H1 (cell line): ENCODE measurements around the gene NUSAP1. TPM values are rescaled to one million over a fixed set of nuclear protein-coding genes. Genes with fewer than 3 reads are reported as not detected.

Experiments
- BACH1 ChIP-seq: IDR thresholded peaks from 2 replicates; pipeline ENCODE4 v1.6.1; 2012; ENCODE audit warnings: low read length, improper control_type of control experiment
- BCL11A ChIP-seq, 2 experiments: IDR thresholded peaks; one replicate each; pipeline ENCODE4 v1.6.1; 2011; ENCODE audit warnings: low read depth in 2 of 2, low read length in 2 of 2, mild to moderate bottlenecking in 2 of 2
- CEBPB ChIP-seq: IDR thresholded peaks from 2 replicates; pipeline ENCODE4 v1.6.1; 2012; ENCODE audit warnings: low read depth, low read length
- CHD7 ChIP-seq: fragments of 300-600 bp; sonication (generic); IDR thresholded peaks from 2 replicates; pipeline ENCODE4 v1.7.1; 2012; ENCODE audit warnings: low read length, moderate library complexity, mild to moderate bottlenecking, inconsistent platforms; ENCODE audit not compliant: insufficient replicate concordance
- CTCF ChIP-seq, 3 experiments: IDR thresholded peaks; 1 replicate in 2 of 3; 2 replicates in 1 of 3; pipeline versions ENCODE4 v1.5.1 to v1.6.1; 2011; ENCODE audit warnings: low read length in 3 of 3, mild to moderate bottlenecking in 3 of 3, inconsistent platforms in 2 of 3, low read depth in 1 of 3, moderate library complexity in 1 of 3; ENCODE audit not compliant: insufficient read depth in 1 of 3; ENCODE audit errors: control extremely low read depth in 1 of 3
- RAD21 ChIP-seq, 2 experiments: IDR thresholded peaks in 1 of 2; conservative IDR thresholded peaks in 1 of 2; 2 replicates each; pipeline ENCODE4 v1.6.1; 2011; ENCODE audit warnings: low read depth in 2 of 2, low read length in 2 of 2, improper control_type of control experiment in 1 of 2, inconsistent platforms in 1 of 2, mild to moderate bottlenecking in 1 of 2, moderate library complexity in 1 of 2
- TAF1 ChIP-seq: IDR thresholded peaks from 2 replicates; pipeline ENCODE4 v1.6.1; 2011; ENCODE audit warnings: mild to moderate bottlenecking, low read depth, low read length
- polyA plus RNA-seq, 7 experiments: library from polyadenylated mRNA; depleted of rRNA in 3 of 7; stranded (reverse) in 5 of 7; unstranded in 2 of 7; fragments of >200 nt in 5 of 7; fragments of 200-250 nt in 2 of 7; gene quantifications; 1 replicate in 5 of 7; 2 replicates in 1 of 7; 4 replicates in 1 of 7; pipeline versions ENCODE4 v1.2.1 to v1.2.3, GENCODE V29; 2011 to 2013; ENCODE audit warnings: missing spikeins in 2 of 7, mixed read lengths in 2 of 7
- total RNA-seq: library from RNA; stranded (reverse); fragmentation: NEBNext Ultra II Directional; extraction: Animal tissue kit (Norgen Biotek cat#: 25700); gene quantifications from 2 replicates; pipeline ENCODE4 v1.2.1, GENCODE V29; 2021

NUSAP1 gene
- total and polyA plus RNA-seq, 2 of the 8 experiments (the other 6 are each of a cell fraction or from before 2014, with no cell fraction given): 60.8 to 144 TPM

DNA sequence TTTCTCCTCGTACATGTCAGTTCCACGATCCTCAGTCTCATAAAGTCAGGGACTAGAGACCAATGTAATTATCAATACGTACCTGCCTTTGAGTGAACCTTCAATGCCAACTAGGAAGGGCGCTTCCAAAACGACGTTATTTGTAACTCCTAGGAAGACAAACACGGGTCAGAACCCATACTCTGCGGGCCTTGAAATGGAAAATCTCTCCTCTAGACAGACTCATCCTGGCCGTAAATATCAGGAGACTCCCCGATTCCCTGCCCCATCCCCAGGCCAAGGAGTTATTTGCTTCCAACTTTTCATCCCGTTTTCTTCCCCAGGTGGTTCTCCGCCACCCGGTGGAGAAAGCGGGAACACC is 868 bp upstream of the NUSAP1 start (continued):
- TF ChIP-seq CHD7 (no peak), RAD21 (IDR thresholded peaks at IDR 0.05 in 1 of 2, conservative IDR thresholded peaks at IDR 0.05 in 1 of 2; ENCODE audit: low read depth in 2 of 2, low read length in 2 of 2) (peak; percentile 59 to 61), BACH1 (no peak), BCL11A (IDR thresholded peaks at IDR 0.05; ENCODE audit: low read depth in 2 of 2, low read length in 2 of 2) (no peak), CEBPB (no peak), TAF1 (no peak), CTCF (IDR thresholded peaks at IDR 0.05; ENCODE audit: control extremely low read depth in 1 of 3, insufficient read depth in 1 of 3, low read depth in 1 of 3, low read length in 3 of 3) (peak; percentile 61 to 69 (median 62))
